HepG2 (cell line): Measurements from ENCODE around the gene BTN1A1. TPM values are rescaled to one million over a fixed set of nuclear protein-coding genes. Genes with fewer than 3 reads are reported as not detected.

Experiments used
- ARHGAP35 ChIP-seq: sonication (generic); formaldehyde crosslinking; IDR thresholded peaks from 2 replicates; pipeline ENCODE4 v1.9.0; 2022; ENCODE audit warnings: mild to moderate bottlenecking, inconsistent platforms, moderate library complexity, missing genetic modification reagents, borderline replicate concordance
- ARID2 ChIP-seq: sonication (generic); formaldehyde crosslinking; IDR thresholded peaks from 2 replicates; pipeline ENCODE4 v1.8.1; 2022; ENCODE audit warnings: mild to moderate bottlenecking, missing genetic modification reagents, borderline replicate concordance
- EEA1 ChIP-seq: sonication (generic); formaldehyde crosslinking; IDR thresholded peaks from 2 replicates; pipeline ENCODE4 v1.5.1; 2020; ENCODE audit warnings: mild to moderate bottlenecking, missing genetic modification reagents, borderline replicate concordance
- FOXP1 ChIP-seq, 2 experiments: fragments of 450-650 bp in 1 of 2; IDR thresholded peaks; 2 replicates each; pipeline ENCODE4 v1.6.1; 2017 to 2018; ENCODE audit warnings: antibody characterized with exemption in 1 of 2
- HNF1A ChIP-seq, 2 experiments: sonication (generic) in 1 of 2; formaldehyde crosslinking in 1 of 2; IDR thresholded peaks; 2 replicates each; pipeline versions ENCODE4 v1.4.0 to v1.6.1; 2016 to 2020; ENCODE audit warnings: borderline replicate concordance in 1 of 2, low read depth in 1 of 2, mild to moderate bottlenecking in 1 of 2, missing genetic modification reagents in 1 of 2
- HNF4G ChIP-seq, 2 experiments: sonication (generic) in 1 of 2; formaldehyde crosslinking in 1 of 2; IDR thresholded peaks; 2 replicates each; pipeline versions ENCODE4 v1.4.0 to v1.6.1; 2011 to 2020; ENCODE audit warnings: borderline replicate concordance in 2 of 2, low read depth in 2 of 2, mild to moderate bottlenecking in 2 of 2, low read length in 1 of 2, missing genetic modification reagents in 1 of 2, moderate library complexity in 1 of 2
- MAFK ChIP-seq, 2 experiments: IDR thresholded peaks in 1 of 2; conservative IDR thresholded peaks in 1 of 2; 2 replicates each; pipeline ENCODE4 v1.6.1; 2011; ENCODE audit warnings: improper control_type of control experiment in 2 of 2, low read length in 2 of 2
- NFIB ChIP-seq: sonication (generic); formaldehyde crosslinking; IDR thresholded peaks from 2 replicates; pipeline ENCODE4 v1.9.0; 2021; ENCODE audit warnings: missing genetic modification reagents, mild to moderate bottlenecking, borderline replicate concordance
- POGK ChIP-seq: sonication (generic); formaldehyde crosslinking; conservative IDR thresholded peaks from 2 replicates; pipeline ENCODE4 v1.8.0; 2022; ENCODE audit warnings: mild to moderate bottlenecking, moderate library complexity, missing genetic modification reagents
- RBM22 ChIP-seq: fragments of 200-400 bp; formaldehyde crosslinking; optimal IDR thresholded peaks from 2 replicates; pipeline ENCODE3; 2017; ENCODE audit warnings: mild to moderate bottlenecking, low read length, moderate library complexity
- SP5 ChIP-seq: IDR thresholded peaks from 2 replicates; pipeline ENCODE4 v1.6.1; 2016; ENCODE audit warnings: low read depth, borderline replicate concordance
- ZBED4 ChIP-seq: sonication (generic); formaldehyde crosslinking; IDR thresholded peaks from 2 replicates; pipeline ENCODE4 v1.4.0; 2020; ENCODE audit warnings: missing genetic modification reagents, borderline replicate concordance
- ZNF160 ChIP-seq: sonication (generic); formaldehyde crosslinking; IDR thresholded peaks from 2 replicates; pipeline ENCODE4 v1.8.0; 2022; ENCODE audit warnings: mild to moderate bottlenecking, inconsistent platforms, missing genetic modification reagents
- ZNF883 ChIP-seq: sonication (generic); formaldehyde crosslinking; IDR thresholded peaks from 2 replicates; pipeline ENCODE4 v1.5.1; 2020; ENCODE audit warnings: mild to moderate bottlenecking, missing genetic modification reagents; ENCODE audit errors: not compliant biosample characterization
- polyA plus RNA-seq, 8 experiments: library from polyadenylated mRNA; depleted of rRNA in 3 of 8; stranded (reverse) in 7 of 8; unstranded in 1 of 8; fragments of >200 nt; fragmentation: Illumina TruSeq in 4 of 8; extraction: Trizol in 4 of 8; gene quantifications; 2 replicates each; pipeline versions ENCODE4 v1.2.1 to v1.2.3, GENCODE V29; 2011 to 2016; ENCODE audit warnings: low read depth in 4 of 8, missing spikeins in 1 of 8, mixed read lengths in 1 of 8; ENCODE audit not compliant: insufficient read depth in 1 of 8
- total RNA-seq, 5 experiments: library from RNA; depleted of rRNA; stranded (reverse); fragments of >200 nt; fragmentation: Illumina TruSeq; extraction: Trizol; gene quantifications; 2 replicates each; pipeline ENCODE4 v1.2.3, GENCODE V29; 2016; ENCODE audit warnings: low read depth in 1 of 5
- TF ChIP-seq, protein P1 (sequence below): sonication (generic); formaldehyde crosslinking; IDR thresholded peaks from 2 replicates; pipeline ENCODE4 v1.4.0; 2020; ENCODE audit warnings: missing genetic modification reagents

The BTN1A1 gene
- total and polyA plus RNA-seq, 2 of the 13 experiments (the other 11 are each of a cell fraction or from before 2014, with no cell fraction given): 0.04 TPM; not detected in 1

- peak; percentile 50; the same call in 1 of the 2 replicates for TF ChIP-seq SP5
- TF ChIP-seq ZNF883 (CRISPR knock-in tag): no peak
- no peak for TF ChIP-seq FOXP1 (IDR thresholded peaks at IDR 0.05)
- peak; percentile 73 for TF ChIP-seq FOXP1 (CRISPR knock-in tag; IDR thresholded peaks at IDR 0.05)
- no peak for TF ChIP-seq EEA1 (CRISPR knock-in tag)
- TF ChIP-seq HNF4G (IDR thresholded peaks at IDR 0.05; ENCODE audit: borderline replicate concordance, low read depth, low read length): no peak
- no peak for TF ChIP-seq HNF4G (CRISPR knock-in tag; IDR thresholded peaks at IDR 0.05; ENCODE audit: borderline replicate concordance, low read depth)
- 0 out of 2 replicates have a peak, but pooled peaks have one; percentile 34 for TF ChIP-seq ARID2 (CRISPR knock-in tag)
- peak; percentile 98 for TF ChIP-seq RBM22
- TF ChIP-seq HNF1A (IDR thresholded peaks at IDR 0.05; ENCODE audit: low read depth): peak; percentile 68
- TF ChIP-seq HNF1A (CRISPR knock-in tag; IDR thresholded peaks at IDR 0.05; ENCODE audit: borderline replicate concordance): peak; percentile 58; the same call in 1 of the 2 replicates
- no peak for TF ChIP-seq NFIB (CRISPR knock-in tag)
- TF ChIP-seq, protein P1, sequence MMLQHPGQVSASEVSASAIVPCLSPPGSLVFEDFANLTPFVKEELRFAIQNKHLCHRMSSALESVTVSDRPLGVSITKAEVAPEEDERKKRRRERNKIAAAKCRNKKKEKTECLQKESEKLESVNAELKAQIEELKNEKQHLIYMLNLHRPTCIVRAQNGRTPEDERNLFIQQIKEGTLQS (CRISPR knock-in tag): no peak; the same call in 1 of the 2 replicates
- peak; percentile 59 for TF ChIP-seq POGK (CRISPR knock-in tag)
- TF ChIP-seq ARHGAP35 (CRISPR knock-in tag): no peak
- TF ChIP-seq ZBED4 (CRISPR knock-in tag): no peak
- TF ChIP-seq MAFK (conservative IDR thresholded peaks at IDR 0.05 in 1 of 2, IDR thresholded peaks at IDR 0.05 in 1 of 2; ENCODE audit: low read length in 2 of 2): no peak
- no peak for TF ChIP-seq ZNF160
These were observed 32.8 kb downstream of the BTN1A1 start (continued) for GRCh38 chr6:26532699-26533531.
